HEK293T (cell line): ENCODE data around the gene TFAM.

Experiments
- ARNT ChIP-seq: fragments of 450-650 bp; IDR thresholded peaks from 2 replicates; pipeline ENCODE4 v1.6.1; 2017; ENCODE audit warnings: mild to moderate bottlenecking
- BHLHE40 ChIP-seq: fragments of 450-650 bp; IDR thresholded peaks from 2 replicates; pipeline ENCODE4 v1.6.1; 2016; ENCODE audit warnings: mild to moderate bottlenecking, moderate library complexity, borderline replicate concordance
- FOXA1 ChIP-seq: fragments of 450-650 bp; IDR thresholded peaks from 2 replicates; pipeline ENCODE4 v1.6.1; 2016; ENCODE audit warnings: mild to moderate bottlenecking
- HDGF ChIP-seq: fragments of 450-650 bp; IDR thresholded peaks from 2 replicates; pipeline ENCODE4 v1.6.1; 2017; ENCODE audit warnings: antibody characterized with exemption, borderline replicate concordance
- TARDBP ChIP-seq: fragments of 450-650 bp; IDR thresholded peaks from 2 replicates; pipeline ENCODE4 v1.6.1; 2016

DNA sequence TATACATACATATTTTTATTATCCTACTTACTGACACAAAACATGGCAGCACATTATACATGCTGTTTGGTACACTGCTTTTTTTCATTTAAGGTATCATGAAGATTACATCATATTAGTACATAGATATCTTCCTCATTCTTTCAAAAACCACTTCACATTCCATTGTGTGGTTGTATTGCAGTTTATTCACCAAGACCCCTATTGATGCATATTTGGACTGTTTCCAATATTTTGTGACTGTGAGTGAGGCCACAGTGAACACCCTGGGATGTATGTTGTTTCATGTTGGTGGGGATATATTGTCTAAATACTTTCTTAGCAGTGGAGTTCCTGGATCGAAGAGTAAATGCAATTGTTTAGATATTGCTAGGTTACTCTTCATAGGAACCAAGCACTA, 39.0 kb downstream of the TFAM start:
- TF ChIP-seq HDGF (no peak), FOXA1 (no peak), ARNT (no peak), TARDBP (no peak), BHLHE40 (no peak)
